Neural cell (in vitro differentiated cells): ENCODE results near the gene C8A.
A peak's percentile ranks its signal among the peaks of the same experiment; 100 is the strongest.

ENCODE experiments used
- CTCF ChIP-seq: fragments of 450-650 bp; IDR thresholded peaks from 2 replicates; pipeline ENCODE4 v1.5.1; 2014; ENCODE audit warnings: antibody characterized with exemption, mild to moderate bottlenecking, moderate library complexity; ENCODE audit not compliant: poor library complexity, severe bottlenecking
- EP300 ChIP-seq: fragments of 450-650 bp; conservative IDR thresholded peaks from 2 replicates; pipeline ENCODE4 v1.6.1; 2014; ENCODE audit warnings: antibody characterized with exemption, mild to moderate bottlenecking, moderate library complexity; ENCODE audit not compliant: poor library complexity, severe bottlenecking
- EZH2 ChIP-seq: fragments of 200-600, 300-800 bp; shearing (Covaris generic), sonication (generic); IDR thresholded peaks from 2 replicates; pipeline ENCODE4 v1.6.1; 2014; ENCODE audit warnings: antibody characterized with exemption, low read length, borderline replicate concordance, mild to moderate bottlenecking; ENCODE audit not compliant: insufficient read depth, poor library complexity, severe bottlenecking
- REST ChIP-seq: IDR thresholded peaks from 2 replicates; pipeline ENCODE4 v1.6.1; 2012; ENCODE audit warnings: borderline replicate concordance
- TAF1 ChIP-seq: IDR thresholded peaks from 2 replicates; pipeline ENCODE4 v1.6.1; 2012; ENCODE audit warnings: low read depth

GRCh38 chr1:56874689-56875088 lies 20.1 kb downstream of the C8A start:
- TF ChIP-seq EZH2 (no peak), REST (no peak), EP300 (peak; percentile 96), CTCF (no peak), TAF1 (no peak)
